ENCODE results near the gene MYNN. TPM values are rescaled to one million over a fixed set of nuclear protein-coding genes. Genes with fewer than 3 reads are reported as not detected.

The MYNN gene
- polyA plus RNA-seq, 2 donors, result 5.8 to 6.5 TPM

- H3K27ac ChIP-seq (ENCODE audit: low read depth in 2 of 2, low read length in 1 of 2), result no peak overlapping the region
- no peaks in the 10 kb centered on the region for H3K36me3 ChIP-seq (ENCODE audit: control insufficient read depth in 2 of 2, insufficient read depth in 2 of 2, low read length in 1 of 2)
- H3K4me1 ChIP-seq (ENCODE audit: control insufficient read depth in 2 of 2, insufficient read depth in 2 of 2, low read length in 1 of 2), result peaks cover 0 to 5% of the 10 kb centered on the region in 2 donors
- H3K9me3 ChIP-seq (ENCODE audit: control insufficient read depth in 2 of 2, insufficient read depth in 1 of 2, low read depth in 1 of 2, low read length in 1 of 2), result no peaks in the 10 kb centered on the region
- peaks cover 0 to 2% of the 10 kb centered on the region in 2 donors for H3K27me3 ChIP-seq (ENCODE audit: control insufficient read depth in 1 of 2, insufficient read depth in 2 of 2, low read length in 2 of 2)
- no peak overlapping the region for H3K4me3 ChIP-seq (ENCODE audit: low read depth in 1 of 2, low read length in 2 of 2)
- 84% methylated on average over 2 of the region's 2 CpGs for WGBS, 2 donors
Measured at GRCh38 chr3:169818316-169818715, 45.1 kb downstream of the MYNN start.

DNA sequence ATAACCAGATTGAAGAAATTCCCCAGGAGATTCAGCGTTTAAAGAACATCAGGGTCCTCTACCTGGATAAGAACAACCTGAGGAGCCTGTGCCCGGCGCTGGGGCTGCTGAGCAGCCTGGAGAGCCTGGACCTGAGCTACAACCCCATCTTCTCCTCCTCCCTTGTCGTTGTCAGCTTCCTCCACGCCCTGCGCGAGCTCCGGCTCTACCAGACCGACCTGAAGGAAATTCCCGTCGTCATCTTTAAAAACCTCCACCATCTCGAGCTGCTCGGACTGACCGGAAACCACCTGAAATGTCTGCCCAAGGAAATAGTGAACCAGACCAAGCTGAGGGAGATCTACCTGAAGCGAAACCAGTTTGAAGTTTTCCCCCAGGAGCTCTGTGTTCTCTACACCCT is 48.9 kb downstream of the MYNN start:
- H3K4me1 ChIP-seq (ENCODE audit: control insufficient read depth in 2 of 2, insufficient read depth in 2 of 2, low read length in 1 of 2), result no peaks in the 10 kb centered on the region
- H3K27me3 ChIP-seq (ENCODE audit: control insufficient read depth in 1 of 2, insufficient read depth in 2 of 2, low read length in 2 of 2), result peaks cover 0 to 2% of the 10 kb centered on the region in 2 donors
- H3K9me3 ChIP-seq (ENCODE audit: control insufficient read depth in 2 of 2, insufficient read depth in 1 of 2, low read depth in 1 of 2, low read length in 1 of 2), result no peaks in the 10 kb centered on the region
- H3K4me3 ChIP-seq (ENCODE audit: low read depth in 1 of 2, low read length in 2 of 2), result no peak overlapping the region
- no peak overlapping the region for H3K27ac ChIP-seq (ENCODE audit: low read depth in 2 of 2, low read length in 1 of 2)
- no peaks in the 10 kb centered on the region for H3K36me3 ChIP-seq (ENCODE audit: control insufficient read depth in 2 of 2, insufficient read depth in 2 of 2, low read length in 1 of 2)
- 93 to 94% methylated on average over 15 of the region's 15 CpGs for WGBS, 2 donors

DNA sequence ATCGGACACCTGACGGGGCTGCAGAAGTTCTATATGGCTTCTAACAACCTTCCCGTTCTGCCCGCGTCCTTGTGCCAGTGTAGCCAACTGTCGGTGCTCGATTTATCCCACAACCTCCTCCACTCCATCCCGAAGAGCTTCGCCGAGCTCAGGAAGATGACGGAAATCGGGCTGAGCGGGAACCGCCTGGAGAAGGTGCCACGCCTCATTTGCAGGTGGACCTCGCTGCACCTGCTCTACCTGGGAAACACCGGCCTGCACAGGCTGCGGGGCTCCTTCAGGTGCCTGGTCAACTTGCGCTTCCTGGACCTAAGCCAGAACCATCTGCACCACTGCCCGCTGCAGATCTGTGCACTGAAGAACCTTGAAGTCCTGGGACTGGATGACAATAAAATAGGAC is 49.3 kb downstream of the MYNN start:
- no peak overlapping the region for H3K27ac ChIP-seq (ENCODE audit: low read depth in 2 of 2, low read length in 1 of 2)
- no peaks in the 10 kb centered on the region for H3K4me1 ChIP-seq (ENCODE audit: control insufficient read depth in 2 of 2, insufficient read depth in 2 of 2, low read length in 1 of 2)
- H3K9me3 ChIP-seq (ENCODE audit: control insufficient read depth in 2 of 2, insufficient read depth in 1 of 2, low read depth in 1 of 2, low read length in 1 of 2), result no peaks in the 10 kb centered on the region
- peaks cover 0 to 2% of the 10 kb centered on the region in 2 donors for H3K27me3 ChIP-seq (ENCODE audit: control insufficient read depth in 1 of 2, insufficient read depth in 2 of 2, low read length in 2 of 2)
- 93 to 95% methylated on average over 20 of the region's 20 CpGs for WGBS, 2 donors
- no peaks in the 10 kb centered on the region for H3K36me3 ChIP-seq (ENCODE audit: control insufficient read depth in 2 of 2, insufficient read depth in 2 of 2, low read length in 1 of 2)
- H3K4me3 ChIP-seq (ENCODE audit: low read depth in 1 of 2, low read length in 2 of 2), result no peak overlapping the region

- 59 to 70% methylated on average over 6 of the region's 6 CpGs for WGBS, 2 donors
- Histone ChIP-seq H3K27me3 (ENCODE audit: control insufficient read depth in 1 of 2, insufficient read depth in 2 of 2, low read length in 2 of 2) (no peaks in the 10 kb centered on the region), H3K4me1 (ENCODE audit: control insufficient read depth in 2 of 2, insufficient read depth in 2 of 2, low read length in 1 of 2) (no peaks in the 10 kb centered on the region), H3K27ac (ENCODE audit: low read depth in 2 of 2, low read length in 1 of 2) (no peak overlapping the region), H3K36me3 (ENCODE audit: control insufficient read depth in 2 of 2, insufficient read depth in 2 of 2, low read length in 1 of 2) (no peaks in the 10 kb centered on the region), H3K4me3 (ENCODE audit: low read depth in 1 of 2, low read length in 2 of 2) (no peak overlapping the region), H3K9me3 (ENCODE audit: control insufficient read depth in 2 of 2, insufficient read depth in 1 of 2, low read depth in 1 of 2, low read length in 1 of 2) (no peaks in the 10 kb centered on the region)
Measured at GRCh38 chr3:169822983-169823382, 49.8 kb downstream of the MYNN start.

GRCh38 chr3:169825316-169825715 is 52.1 kb downstream of the MYNN start:
- no peaks in the 10 kb centered on the region for H3K36me3 ChIP-seq (ENCODE audit: control insufficient read depth in 2 of 2, insufficient read depth in 2 of 2, low read length in 1 of 2)
- no peak overlapping the region for H3K4me3 ChIP-seq (ENCODE audit: low read depth in 1 of 2, low read length in 2 of 2)
- H3K4me1 ChIP-seq (ENCODE audit: control insufficient read depth in 2 of 2, insufficient read depth in 2 of 2, low read length in 1 of 2), result no peaks in the 10 kb centered on the region
- no peaks in the 10 kb centered on the region for H3K27me3 ChIP-seq (ENCODE audit: control insufficient read depth in 1 of 2, insufficient read depth in 2 of 2, low read length in 2 of 2)
- H3K9me3 ChIP-seq (ENCODE audit: control insufficient read depth in 2 of 2, insufficient read depth in 1 of 2, low read depth in 1 of 2, low read length in 1 of 2), result no peaks in the 10 kb centered on the region
- 80 to 84% methylated on average over 3 of the region's 3 CpGs for WGBS, 2 donors
- no peak overlapping the region for H3K27ac ChIP-seq (ENCODE audit: low read depth in 2 of 2, low read length in 1 of 2)

DNA sequence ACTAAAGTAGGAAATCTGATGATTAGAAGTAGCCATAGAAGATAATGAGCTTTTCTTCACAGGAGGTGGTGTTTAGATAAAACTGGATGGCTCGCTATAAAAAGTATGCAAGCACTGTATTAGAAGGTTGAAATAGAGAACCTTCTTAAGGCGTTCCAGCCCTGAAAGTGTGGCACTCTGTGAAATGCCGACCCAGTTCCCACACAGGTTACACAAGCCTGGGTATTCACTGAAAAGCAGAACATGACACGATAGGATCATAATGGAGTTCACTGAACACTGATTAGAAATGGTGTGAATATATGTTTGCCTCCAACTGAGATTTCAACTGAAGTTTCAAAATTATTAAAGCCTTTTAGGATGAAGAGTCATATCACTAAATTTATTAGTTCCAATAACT is 54.5 kb downstream of the MYNN start:
- Histone ChIP-seq H3K27me3 (ENCODE audit: control insufficient read depth in 1 of 2, insufficient read depth in 2 of 2, low read length in 2 of 2) (no peaks in the 10 kb centered on the region), H3K4me1 (ENCODE audit: control insufficient read depth in 2 of 2, insufficient read depth in 2 of 2, low read length in 1 of 2) (no peaks in the 10 kb centered on the region), H3K4me3 (ENCODE audit: low read depth in 1 of 2, low read length in 2 of 2) (no peak overlapping the region), H3K27ac (ENCODE audit: low read depth in 2 of 2, low read length in 1 of 2) (no peak overlapping the region), H3K9me3 (ENCODE audit: control insufficient read depth in 2 of 2, insufficient read depth in 1 of 2, low read depth in 1 of 2, low read length in 1 of 2) (no peaks in the 10 kb centered on the region), H3K36me3 (ENCODE audit: control insufficient read depth in 2 of 2, insufficient read depth in 2 of 2, low read length in 1 of 2) (no peaks in the 10 kb centered on the region)
- 85 to 89% methylated on average over 4 of the region's 4 CpGs for WGBS, 2 donors

DNA sequence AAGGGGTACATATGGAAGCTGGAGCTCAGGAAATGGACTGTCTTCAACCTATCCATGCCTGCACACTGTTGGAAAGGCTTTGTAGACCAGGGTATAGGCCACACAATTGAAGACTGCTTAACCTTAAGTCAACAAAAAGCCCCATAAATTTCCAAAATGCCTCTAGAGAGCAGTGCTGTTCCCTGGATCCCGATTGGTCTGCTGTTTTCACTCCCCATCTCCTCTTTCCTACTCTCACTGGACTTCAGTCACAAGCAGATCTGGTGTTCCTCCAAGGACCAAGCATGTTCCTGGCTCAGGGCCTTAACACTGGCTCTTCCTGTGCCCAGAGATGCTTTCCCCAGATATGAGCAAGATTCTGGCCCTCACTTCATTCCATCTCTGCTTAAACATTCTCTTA is 62.3 kb downstream of the MYNN start:
- WGBS, 2 donors, result 75 to 78% methylated on average over 1 of the region's 1 CpG
- peaks cover 0 to 3% of the 10 kb centered on the region in 2 donors for H3K27me3 ChIP-seq (ENCODE audit: control insufficient read depth in 1 of 2, insufficient read depth in 2 of 2, low read length in 2 of 2)

GRCh38 chr3:169836078-169836941 is 63.1 kb downstream of the MYNN start:
- Histone ChIP-seq H3K27ac (ENCODE audit: low read depth in 2 of 2, low read length in 1 of 2) (no peak overlapping the region), H3K36me3 (ENCODE audit: control insufficient read depth in 2 of 2, insufficient read depth in 2 of 2, low read length in 1 of 2) (no peaks in the 10 kb centered on the region), H3K4me3 (ENCODE audit: low read depth in 1 of 2, low read length in 2 of 2) (no peak overlapping the region), H3K27me3 (ENCODE audit: control insufficient read depth in 1 of 2, insufficient read depth in 2 of 2, low read length in 2 of 2) (peaks cover 0 to 3% of the 10 kb centered on the region in 2 donors), H3K4me1 (ENCODE audit: control insufficient read depth in 2 of 2, insufficient read depth in 2 of 2, low read length in 1 of 2) (no peaks in the 10 kb centered on the region), H3K9me3 (ENCODE audit: control insufficient read depth in 2 of 2, insufficient read depth in 1 of 2, low read depth in 1 of 2, low read length in 1 of 2) (no peaks in the 10 kb centered on the region)
- 82 to 86% methylated on average over 5 of the region's 5 CpGs for WGBS, 2 donors

More for the DNA sequence above, 62.3 kb downstream of the MYNN start:
- H3K36me3 ChIP-seq (ENCODE audit: control insufficient read depth in 2 of 2, insufficient read depth in 2 of 2, low read length in 1 of 2), result no peaks in the 10 kb centered on the region
- no peaks in the 10 kb centered on the region for H3K4me1 ChIP-seq (ENCODE audit: control insufficient read depth in 2 of 2, insufficient read depth in 2 of 2, low read length in 1 of 2)
- H3K9me3 ChIP-seq (ENCODE audit: control insufficient read depth in 2 of 2, insufficient read depth in 1 of 2, low read depth in 1 of 2, low read length in 1 of 2), result no peaks in the 10 kb centered on the region
- no peak overlapping the region for H3K27ac ChIP-seq (ENCODE audit: low read depth in 2 of 2, low read length in 1 of 2)
- no peak overlapping the region for H3K4me3 ChIP-seq (ENCODE audit: low read depth in 1 of 2, low read length in 2 of 2)

GRCh38 chr3:169836942-169837275 is 63.7 kb downstream of the MYNN start:
- Histone ChIP-seq H3K27ac (ENCODE audit: low read depth in 2 of 2, low read length in 1 of 2) (no peak overlapping the region), H3K4me1 (ENCODE audit: control insufficient read depth in 2 of 2, insufficient read depth in 2 of 2, low read length in 1 of 2) (no peaks in the 10 kb centered on the region), H3K9me3 (ENCODE audit: control insufficient read depth in 2 of 2, insufficient read depth in 1 of 2, low read depth in 1 of 2, low read length in 1 of 2) (no peaks in the 10 kb centered on the region), H3K36me3 (ENCODE audit: control insufficient read depth in 2 of 2, insufficient read depth in 2 of 2, low read length in 1 of 2) (no peaks in the 10 kb centered on the region), H3K4me3 (ENCODE audit: low read depth in 1 of 2, low read length in 2 of 2) (no peak overlapping the region), H3K27me3 (ENCODE audit: control insufficient read depth in 1 of 2, insufficient read depth in 2 of 2, low read length in 2 of 2) (peaks cover 0 to 3% of the 10 kb centered on the region in 2 donors)
- 87 to 92% methylated on average over 3 of the region's 3 CpGs for WGBS, 2 donors

GRCh38 chr3:169838511-169839030 is 65.4 kb downstream of the MYNN start:
- WGBS, 2 donors, result 83 to 89% methylated on average over 1 of the region's 1 CpG
- no peak overlapping the region for H3K4me3 ChIP-seq (ENCODE audit: low read depth in 1 of 2, low read length in 2 of 2)
- no peaks in the 10 kb centered on the region for H3K36me3 ChIP-seq (ENCODE audit: control insufficient read depth in 2 of 2, insufficient read depth in 2 of 2, low read length in 1 of 2)
- H3K27ac ChIP-seq (ENCODE audit: low read depth in 2 of 2, low read length in 1 of 2), result no peak overlapping the region
- peaks cover 0 to 3% of the 10 kb centered on the region in 2 donors for H3K27me3 ChIP-seq (ENCODE audit: control insufficient read depth in 1 of 2, insufficient read depth in 2 of 2, low read length in 2 of 2)
- H3K9me3 ChIP-seq (ENCODE audit: control insufficient read depth in 2 of 2, insufficient read depth in 1 of 2, low read depth in 1 of 2, low read length in 1 of 2), result no peaks in the 10 kb centered on the region
- H3K4me1 ChIP-seq (ENCODE audit: control insufficient read depth in 2 of 2, insufficient read depth in 2 of 2, low read length in 1 of 2), result no peaks in the 10 kb centered on the region
